Measurements from ENCODE around the gene RBM15. TPM values are rescaled to one million over a fixed set of nuclear protein-coding genes. Genes with fewer than 3 reads are reported as not detected.

RBM15 gene
- total RNA-seq, 1 donor from 2014 or later, result 28.2 TPM

- no peaks in the 10 kb centered on the region for H3K27me3 ChIP-seq (ENCODE audit: control insufficient read depth, insufficient read depth, low read length)
- no peak for DNase-seq (ENCODE audit: low read depth)
- TF ChIP-seq CTCF (IDR thresholded peaks at IDR 0.05; ENCODE audit: insufficient read depth, low read length, poor library complexity, severe bottlenecking), result no peak
- peak overlapping the region; percentile 69 for H3K4me3 ChIP-seq (ENCODE audit: low read depth, low read length)
- H3K36me3 ChIP-seq (ENCODE audit: control insufficient read depth, insufficient read depth, low read length), result no peaks in the 10 kb centered on the region
These were observed 1.4 kb upstream of the RBM15 start for GRCh38 chr1:110337704-110338308.

- DNase-seq (ENCODE audit: low read depth), result no peak
- TF ChIP-seq CTCF (IDR thresholded peaks at IDR 0.05; ENCODE audit: insufficient read depth, low read length, poor library complexity, severe bottlenecking), result no peak
- no peaks in the 10 kb centered on the region for H3K27me3 ChIP-seq (ENCODE audit: control insufficient read depth, insufficient read depth, low read length)
- peak overlapping the region; percentile 69 for H3K4me3 ChIP-seq (ENCODE audit: low read depth, low read length)
- no peaks in the 10 kb centered on the region for H3K36me3 ChIP-seq (ENCODE audit: control insufficient read depth, insufficient read depth, low read length)
These were observed 780 bp upstream of the RBM15 start for GRCh38 chr1:110338309-110338885.

GRCh38 chr1:110339407-110340206 is 430 bp downstream of the RBM15 start:
- DNase-seq (ENCODE audit: low read depth), result no peak
- Histone ChIP-seq H3K27me3 (ENCODE audit: control insufficient read depth, insufficient read depth, low read length) (no peaks in the 10 kb centered on the region), H3K36me3 (ENCODE audit: control insufficient read depth, insufficient read depth, low read length) (no peaks in the 10 kb centered on the region), H3K4me3 (ENCODE audit: low read depth, low read length) (peak overlapping the region; percentile 83)
- TF ChIP-seq CTCF (IDR thresholded peaks at IDR 0.05; ENCODE audit: insufficient read depth, low read length, poor library complexity, severe bottlenecking), result peak; percentile 38

GRCh38 chr1:110340207-110340468 is 961 bp downstream of the RBM15 start:
- Histone ChIP-seq H3K27me3 (ENCODE audit: control insufficient read depth, insufficient read depth, low read length) (no peaks in the 10 kb centered on the region), H3K36me3 (ENCODE audit: control insufficient read depth, insufficient read depth, low read length) (no peaks in the 10 kb centered on the region), H3K4me3 (ENCODE audit: low read depth, low read length) (peak overlapping the region; percentile 83)
- no peak for TF ChIP-seq CTCF (IDR thresholded peaks at IDR 0.05; ENCODE audit: insufficient read depth, low read length, poor library complexity, severe bottlenecking)
- DNase-seq (ENCODE audit: low read depth), result no peak

- H3K36me3 ChIP-seq (ENCODE audit: control insufficient read depth, insufficient read depth, low read length), result no peaks in the 10 kb centered on the region
- no peak for TF ChIP-seq CTCF (IDR thresholded peaks at IDR 0.05; ENCODE audit: insufficient read depth, low read length, poor library complexity, severe bottlenecking)
- no peak for DNase-seq (ENCODE audit: low read depth)
- no peak overlapping the region for H3K4me3 ChIP-seq (ENCODE audit: low read depth, low read length)
- no peaks in the 10 kb centered on the region for H3K27me3 ChIP-seq (ENCODE audit: control insufficient read depth, insufficient read depth, low read length)
These were observed 2.1 kb downstream of the RBM15 start for GRCh38 chr1:110341146-110341871.
